ENCODE results near the gene BEST1.

Gene BEST1

DNA sequence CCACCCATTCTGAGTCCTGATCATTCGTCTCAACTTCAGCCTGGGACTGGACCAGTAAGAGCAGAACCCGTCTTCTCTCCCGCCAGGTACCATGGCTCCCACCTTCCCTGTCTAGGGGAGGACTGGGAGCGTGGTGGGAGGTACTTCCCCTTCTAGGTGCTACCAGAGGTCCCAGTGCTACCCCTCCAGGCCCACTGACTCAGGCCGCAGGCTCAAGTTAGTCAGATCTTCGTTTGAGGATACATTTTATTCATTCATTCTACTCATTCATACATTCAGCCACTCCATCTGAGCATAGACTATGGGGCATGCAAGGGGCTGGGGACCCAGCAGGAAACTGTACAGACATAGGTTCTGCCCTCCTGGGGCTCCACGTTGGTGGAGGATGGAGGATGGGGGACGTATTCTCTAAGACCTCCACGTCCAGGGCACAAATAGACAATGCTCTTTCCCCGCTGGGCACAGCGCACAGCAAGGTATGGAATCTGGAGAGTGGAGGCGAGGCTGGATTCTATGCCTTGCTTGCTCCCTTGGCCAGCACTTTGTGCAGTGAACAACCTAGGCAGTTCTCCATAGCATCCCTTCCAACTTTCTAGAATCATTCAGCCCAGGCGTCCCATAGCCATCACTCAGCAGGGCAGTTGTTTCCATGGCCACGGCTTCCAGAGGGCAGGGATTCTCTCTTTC, 31.8 kb upstream of the BEST1 start:
- no peaks in the 10 kb centered on the region for H3K9me3 ChIP-seq
- peaks cover 56 to 66% of the 10 kb centered on the region in 2 experiments for H3K4me1 ChIP-seq (ENCODE audit: control insufficient read depth in 1 of 2, insufficient read depth in 1 of 2, low read depth in 1 of 2, low read length in 1 of 2)
- TF ChIP-seq, protein P1, sequence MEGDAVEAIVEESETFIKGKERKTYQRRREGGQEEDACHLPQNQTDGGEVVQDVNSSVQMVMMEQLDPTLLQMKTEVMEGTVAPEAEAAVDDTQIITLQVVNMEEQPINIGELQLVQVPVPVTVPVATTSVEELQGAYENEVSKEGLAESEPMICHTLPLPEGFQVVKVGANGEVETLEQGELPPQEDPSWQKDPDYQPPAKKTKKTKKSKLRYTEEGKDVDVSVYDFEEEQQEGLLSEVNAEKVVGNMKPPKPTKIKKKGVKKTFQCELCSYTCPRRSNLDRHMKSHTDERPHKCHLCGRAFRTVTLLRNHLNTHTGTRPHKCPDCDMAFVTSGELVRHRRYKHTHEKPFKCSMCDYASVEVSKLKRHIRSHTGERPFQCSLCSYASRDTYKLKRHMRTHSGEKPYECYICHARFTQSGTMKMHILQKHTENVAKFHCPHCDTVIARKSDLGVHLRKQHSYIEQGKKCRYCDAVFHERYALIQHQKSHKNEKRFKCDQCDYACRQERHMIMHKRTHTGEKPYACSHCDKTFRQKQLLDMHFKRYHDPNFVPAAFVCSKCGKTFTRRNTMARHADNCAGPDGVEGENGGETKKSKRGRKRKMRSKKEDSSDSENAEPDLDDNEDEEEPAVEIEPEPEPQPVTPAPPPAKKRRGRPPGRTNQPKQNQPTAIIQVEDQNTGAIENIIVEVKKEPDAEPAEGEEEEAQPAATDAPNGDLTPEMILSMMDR (IDR thresholded peaks at IDR 0.05): no peak
- no peak overlapping the region for H3K27ac ChIP-seq
- H3K36me3 ChIP-seq: no peaks in the 10 kb centered on the region
- peaks cover 60% of the 10 kb centered on the region for H3K27me3 ChIP-seq
- no peak overlapping the region for H3K4me3 ChIP-seq (ENCODE audit: low read depth in 1 of 2, low read length in 1 of 2)

DNA sequence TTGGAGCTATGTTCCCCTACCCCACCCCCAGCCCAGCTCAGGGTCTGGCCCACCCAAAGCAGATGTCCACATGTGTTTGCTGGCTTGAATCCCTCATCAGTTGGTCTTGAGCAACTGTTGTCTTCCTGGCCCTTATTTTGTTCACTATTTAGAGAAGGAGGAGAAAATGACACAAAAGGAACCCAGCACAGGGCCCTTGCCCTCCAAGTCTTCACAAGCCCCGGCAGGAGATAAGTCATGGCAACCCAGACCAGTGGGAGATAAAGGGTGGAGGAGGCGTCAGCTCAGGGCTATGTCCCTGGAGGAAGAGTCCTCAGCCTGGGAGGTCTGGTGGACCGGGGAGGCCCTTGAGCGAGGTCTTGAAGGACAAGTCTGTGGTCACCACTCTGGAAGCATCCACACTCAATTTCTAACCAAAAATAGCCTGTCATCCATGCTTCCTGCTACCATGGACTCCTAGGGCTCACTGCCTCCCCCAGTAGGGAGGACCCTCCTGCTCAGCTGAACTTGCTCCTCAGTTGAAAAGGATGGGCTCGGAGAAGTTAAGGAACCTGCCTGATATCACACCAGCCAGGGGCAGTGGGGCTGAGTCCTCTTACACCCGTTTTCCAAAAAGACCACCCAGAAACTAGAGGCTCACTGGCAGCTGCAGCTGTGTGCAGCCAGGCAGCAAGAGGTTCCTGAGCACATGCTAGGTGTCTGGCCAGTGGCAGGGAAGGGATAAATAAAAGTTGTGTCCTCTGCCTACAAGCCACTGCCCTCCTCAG, 31.0 kb upstream of the BEST1 start:
- Histone ChIP-seq H3K4me3 (ENCODE audit: low read depth in 1 of 2, low read length in 1 of 2) (no peak overlapping the region), H3K9me3 (no peaks in the 10 kb centered on the region), H3K27ac (no peak overlapping the region), H3K36me3 (no peaks in the 10 kb centered on the region), H3K4me1 (ENCODE audit: control insufficient read depth in 1 of 2, insufficient read depth in 1 of 2, low read depth in 1 of 2, low read length in 1 of 2) (peaks cover 57 to 66% of the 10 kb centered on the region in 2 experiments), H3K27me3 (peaks cover 52% of the 10 kb centered on the region)
- TF ChIP-seq, protein P1 (IDR thresholded peaks at IDR 0.05): no peak

- TF ChIP-seq, protein P1 (IDR thresholded peaks at IDR 0.05): no peak
- Histone ChIP-seq H3K9me3 (no peaks in the 10 kb centered on the region), H3K27me3 (peaks cover 44% of the 10 kb centered on the region), H3K4me3 (ENCODE audit: low read depth in 1 of 2, low read length in 1 of 2) (no peak overlapping the region), H3K27ac (no peak overlapping the region), H3K4me1 (ENCODE audit: control insufficient read depth in 1 of 2, insufficient read depth in 1 of 2, low read depth in 1 of 2, low read length in 1 of 2) (peaks cover 57 to 65% of the 10 kb centered on the region in 2 experiments), H3K36me3 (no peaks in the 10 kb centered on the region)
These were observed 30.2 kb upstream of the BEST1 start for GRCh38 chr11:61919705-61920631.

- peak overlapping the region; percentile 66 for H3K27ac ChIP-seq
- H3K36me3 ChIP-seq: no peaks in the 10 kb centered on the region
- no peaks in the 10 kb centered on the region for H3K9me3 ChIP-seq
- H3K4me3 ChIP-seq (ENCODE audit: low read depth in 1 of 2, low read length in 1 of 2): no peak overlapping the region
- TF ChIP-seq, protein P1 (IDR thresholded peaks at IDR 0.05): no peak
- peaks cover 29% of the 10 kb centered on the region for H3K27me3 ChIP-seq
- peaks cover 52 to 59% of the 10 kb centered on the region in 2 experiments for H3K4me1 ChIP-seq (ENCODE audit: control insufficient read depth in 1 of 2, insufficient read depth in 1 of 2, low read depth in 1 of 2, low read length in 1 of 2)
These were observed 28.7 kb upstream of the BEST1 start for GRCh38 chr11:61921446-61921845.

- TF ChIP-seq, protein P1 (IDR thresholded peaks at IDR 0.05): peak; percentile 50
- H3K36me3 ChIP-seq: no peaks in the 10 kb centered on the region
- H3K4me1 ChIP-seq (ENCODE audit: control insufficient read depth in 1 of 2, insufficient read depth in 1 of 2, low read depth in 1 of 2, low read length in 1 of 2): peaks cover 41 to 51% of the 10 kb centered on the region in 2 experiments
- peak overlapping the region; percentile 66 for H3K27ac ChIP-seq
- H3K4me3 ChIP-seq (ENCODE audit: low read depth in 1 of 2, low read length in 1 of 2): peak overlapping the region in 1 of 2 experiments; percentile 22
- H3K9me3 ChIP-seq: no peaks in the 10 kb centered on the region
- H3K27me3 ChIP-seq: peaks cover 18% of the 10 kb centered on the region
These were observed 27.6 kb upstream of the BEST1 start for GRCh38 chr11:61922539-61922938.
